Measurements from ENCODE around the gene ACAA2. TPM values are rescaled to one million over a fixed set of nuclear protein-coding genes. Genes with fewer than 3 reads are reported as not detected.

The ACAA2 gene
- total RNA-seq, 1 donor from 2014 or later = 100 TPM

DNA sequence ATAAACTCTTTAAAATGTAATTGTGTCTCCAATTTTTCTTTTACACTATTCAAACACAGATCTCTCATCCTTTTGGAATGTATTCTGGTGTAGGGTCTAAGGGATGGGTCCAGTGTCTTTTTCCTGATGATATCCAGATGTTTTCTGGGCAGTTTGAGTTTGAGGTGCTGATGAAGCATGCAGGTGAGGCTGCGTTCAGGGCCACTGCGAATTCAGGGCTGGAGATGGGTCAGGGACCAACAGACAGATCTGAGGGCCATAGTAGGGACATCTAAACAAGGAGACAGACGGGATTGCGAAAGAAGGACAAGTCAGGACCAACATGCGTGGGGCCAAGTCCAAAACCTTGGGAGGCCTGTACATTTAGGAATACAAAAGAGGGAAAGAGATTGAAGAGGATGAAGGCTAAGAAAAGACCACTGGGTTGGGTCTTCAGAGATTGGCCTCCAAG lies 70.2 kb downstream of the ACAA2 start:
- Mint-ChIP-seq H3K27me3 (peaks cover 11% of the 10 kb centered on the region), H3K27ac (no peak overlapping the region), H3K4me1 (ENCODE audit: low read depth) (no peaks in the 10 kb centered on the region), H3K4me3 (ENCODE audit: low read depth) (no peak overlapping the region), H3K9me3 (ENCODE audit: low read depth) (no peaks in the 10 kb centered on the region), H3K36me3 (ENCODE audit: insufficient read depth) (no peaks in the 10 kb centered on the region)
- TF ChIP-seq, protein P1, sequence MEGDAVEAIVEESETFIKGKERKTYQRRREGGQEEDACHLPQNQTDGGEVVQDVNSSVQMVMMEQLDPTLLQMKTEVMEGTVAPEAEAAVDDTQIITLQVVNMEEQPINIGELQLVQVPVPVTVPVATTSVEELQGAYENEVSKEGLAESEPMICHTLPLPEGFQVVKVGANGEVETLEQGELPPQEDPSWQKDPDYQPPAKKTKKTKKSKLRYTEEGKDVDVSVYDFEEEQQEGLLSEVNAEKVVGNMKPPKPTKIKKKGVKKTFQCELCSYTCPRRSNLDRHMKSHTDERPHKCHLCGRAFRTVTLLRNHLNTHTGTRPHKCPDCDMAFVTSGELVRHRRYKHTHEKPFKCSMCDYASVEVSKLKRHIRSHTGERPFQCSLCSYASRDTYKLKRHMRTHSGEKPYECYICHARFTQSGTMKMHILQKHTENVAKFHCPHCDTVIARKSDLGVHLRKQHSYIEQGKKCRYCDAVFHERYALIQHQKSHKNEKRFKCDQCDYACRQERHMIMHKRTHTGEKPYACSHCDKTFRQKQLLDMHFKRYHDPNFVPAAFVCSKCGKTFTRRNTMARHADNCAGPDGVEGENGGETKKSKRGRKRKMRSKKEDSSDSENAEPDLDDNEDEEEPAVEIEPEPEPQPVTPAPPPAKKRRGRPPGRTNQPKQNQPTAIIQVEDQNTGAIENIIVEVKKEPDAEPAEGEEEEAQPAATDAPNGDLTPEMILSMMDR (IDR thresholded peaks at IDR 0.05; ENCODE audit: unreplicated experiment) = no peak
- no peak for DNase-seq (ENCODE audit: low spot score, unreplicated experiment)

DNA sequence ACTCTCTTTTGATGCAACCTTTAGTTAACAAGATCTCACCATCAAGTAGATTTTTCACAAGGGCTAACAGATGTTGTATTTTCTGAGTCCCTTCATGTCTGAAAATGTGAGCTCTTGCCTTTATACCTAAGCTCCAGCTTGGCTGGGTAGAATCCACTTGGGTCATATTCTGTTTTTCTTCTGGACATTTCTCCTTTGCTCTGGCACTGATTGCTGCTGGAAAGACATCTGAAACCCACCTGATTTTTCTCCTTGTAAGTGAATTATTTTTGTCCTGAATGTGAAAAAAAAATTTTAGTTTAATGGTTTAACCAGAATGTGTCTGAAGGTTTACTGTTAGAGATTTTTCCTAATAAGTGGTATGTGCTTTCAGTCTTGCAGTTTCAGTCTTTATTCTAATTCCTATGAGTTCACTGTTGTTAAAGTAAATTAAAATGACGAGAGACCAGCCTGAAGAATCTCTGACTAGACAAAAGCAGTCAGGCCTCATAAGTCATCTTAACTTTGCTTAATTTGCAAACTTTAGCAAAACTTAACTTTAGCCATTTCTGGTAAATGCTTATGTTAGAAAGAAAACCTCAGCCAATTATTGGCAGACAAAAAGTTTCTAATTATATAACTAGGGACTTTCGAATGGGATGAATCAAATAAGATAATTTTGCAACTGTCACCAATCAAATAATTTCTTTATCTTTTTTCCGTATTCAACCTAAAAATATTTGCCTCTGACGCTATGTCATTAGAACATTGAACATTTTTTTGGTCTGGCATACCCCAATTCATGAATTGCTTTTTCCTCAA lies 70.8 kb downstream of the ACAA2 start:
- peaks cover 11% of the 10 kb centered on the region for H3K27me3 Mint-ChIP-seq
- no peaks in the 10 kb centered on the region for H3K36me3 Mint-ChIP-seq (ENCODE audit: insufficient read depth)
- no peak overlapping the region for H3K4me3 Mint-ChIP-seq (ENCODE audit: low read depth)
- no peak for DNase-seq (ENCODE audit: low spot score, unreplicated experiment)
- H3K27ac Mint-ChIP-seq = no peak overlapping the region
- TF ChIP-seq, protein P1 (IDR thresholded peaks at IDR 0.05; ENCODE audit: unreplicated experiment) = no peak
- no peaks in the 10 kb centered on the region for H3K4me1 Mint-ChIP-seq (ENCODE audit: low read depth)
- no peaks in the 10 kb centered on the region for H3K9me3 Mint-ChIP-seq (ENCODE audit: low read depth)

DNA sequence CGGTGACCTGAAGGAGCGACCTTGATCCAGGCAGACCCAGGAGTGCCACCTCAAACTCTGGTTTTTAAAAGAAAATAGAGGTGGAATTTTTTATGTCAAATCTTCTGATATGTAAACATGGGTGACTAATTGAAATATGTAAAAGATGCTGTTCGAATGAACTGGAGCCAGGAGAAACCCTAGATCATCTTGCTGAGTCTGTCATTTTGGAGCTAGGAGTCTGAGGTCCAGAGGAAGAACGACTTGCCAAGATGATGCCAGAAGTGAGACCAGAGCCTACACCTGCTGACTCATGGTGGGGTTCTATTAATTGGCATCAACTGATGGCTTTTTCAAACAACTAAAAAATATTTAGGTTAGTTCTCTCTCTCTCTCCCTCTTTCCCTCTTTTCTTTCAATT lies 74.1 kb downstream of the ACAA2 start:
- no peaks in the 10 kb centered on the region for H3K9me3 Mint-ChIP-seq (ENCODE audit: low read depth)
- H3K36me3 Mint-ChIP-seq (ENCODE audit: insufficient read depth) = no peaks in the 10 kb centered on the region
- no peak overlapping the region for H3K27ac Mint-ChIP-seq
- TF ChIP-seq, protein P1 (IDR thresholded peaks at IDR 0.05; ENCODE audit: unreplicated experiment) = no peak
- peaks cover 9% of the 10 kb centered on the region for H3K27me3 Mint-ChIP-seq
- no peak overlapping the region for H3K4me3 Mint-ChIP-seq (ENCODE audit: low read depth)
- peaks cover 5% of the 10 kb centered on the region for H3K4me1 Mint-ChIP-seq (ENCODE audit: low read depth)
- DNase-seq (ENCODE audit: low spot score, unreplicated experiment) = no peak

DNA sequence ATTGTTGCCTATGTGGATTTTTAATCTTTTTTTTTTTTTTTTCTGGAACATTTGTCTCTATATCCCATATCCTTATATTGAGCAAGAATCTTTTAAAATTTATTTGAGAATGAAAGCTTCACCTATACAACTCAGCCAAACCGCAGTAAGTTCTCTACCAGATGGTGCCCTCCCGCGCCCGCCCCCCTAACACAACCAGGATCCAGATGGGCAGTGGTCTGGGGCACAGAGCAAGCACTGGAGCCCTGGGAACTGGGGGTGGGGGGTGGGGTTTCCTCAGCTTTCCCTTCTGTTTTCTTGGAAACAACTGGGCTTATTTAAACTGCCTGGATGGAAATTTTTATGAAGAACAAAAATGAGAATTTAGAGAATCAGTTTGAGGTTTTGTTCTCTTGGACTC lies 74.6 kb downstream of the ACAA2 start:
- no peak overlapping the region for H3K4me3 Mint-ChIP-seq (ENCODE audit: low read depth)
- no peaks in the 10 kb centered on the region for H3K36me3 Mint-ChIP-seq (ENCODE audit: insufficient read depth)
- peaks cover 5% of the 10 kb centered on the region for H3K4me1 Mint-ChIP-seq (ENCODE audit: low read depth)
- peaks cover 13% of the 10 kb centered on the region for H3K27me3 Mint-ChIP-seq
- TF ChIP-seq, protein P1 (IDR thresholded peaks at IDR 0.05; ENCODE audit: unreplicated experiment) = no peak
- H3K9me3 Mint-ChIP-seq (ENCODE audit: low read depth) = no peaks in the 10 kb centered on the region
- DNase-seq (ENCODE audit: low spot score, unreplicated experiment) = no peak
- H3K27ac Mint-ChIP-seq = no peak overlapping the region

DNA sequence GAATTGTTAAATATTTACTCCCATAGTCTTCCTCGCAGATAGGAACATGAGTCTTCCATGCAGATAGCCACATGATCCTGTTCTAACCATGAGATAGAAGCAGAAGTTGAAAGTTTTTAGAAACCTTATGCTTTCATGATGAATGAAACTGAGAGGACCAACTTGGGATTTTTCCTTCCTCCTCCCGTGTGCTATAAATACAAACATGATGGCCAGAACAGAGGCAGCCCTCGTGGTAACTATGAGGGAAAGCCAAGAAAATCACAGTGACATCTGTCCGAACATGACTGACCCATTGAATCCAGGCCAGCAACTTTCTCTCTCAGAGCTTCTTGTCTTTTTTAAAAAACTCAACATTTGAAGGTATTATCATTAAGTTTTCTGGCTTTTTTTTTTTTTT lies 78.5 kb downstream of the ACAA2 start:
- Mint-ChIP-seq H3K27me3 (peaks cover 7% of the 10 kb centered on the region), H3K4me3 (ENCODE audit: low read depth) (no peak overlapping the region), H3K4me1 (ENCODE audit: low read depth) (peaks cover 27% of the 10 kb centered on the region), H3K36me3 (ENCODE audit: insufficient read depth) (no peaks in the 10 kb centered on the region), H3K9me3 (ENCODE audit: low read depth) (no peaks in the 10 kb centered on the region), H3K27ac (no peak overlapping the region)
- no peak for DNase-seq (ENCODE audit: low spot score, unreplicated experiment)
- TF ChIP-seq, protein P1 (IDR thresholded peaks at IDR 0.05; ENCODE audit: unreplicated experiment) = no peak

Measured in progenitor cell of endocrine pancreas (in vitro differentiated cells).